GM23248 (cell line): Measurements from ENCODE around the gene PPP1R12B. TPM values are rescaled to one million over a fixed set of nuclear protein-coding genes. Genes with fewer than 3 reads are reported as not detected.

Experiments
- DNase-seq: peaks from one replicate; pipeline ENCODE4 v3.0.0-alpha.2; 2015
- H2AFZ ChIP-seq: fragments of 200-600 bp; sonication (generic); 2 replicates; pipeline ENCODE4 v1.6.1; 2016; ENCODE audit warnings: antibody characterized with exemption
- H3F3A ChIP-seq: fragments of 200-600 bp; sonication (generic); 2 replicates; pipeline ENCODE4 v1.6.1; 2016; ENCODE audit warnings: mild to moderate bottlenecking, antibody characterized with exemption, mixed run types; ENCODE audit not compliant: insufficient read depth
- H3K27ac ChIP-seq: fragments of 200-600 bp; sonication (generic); 2 replicates; pipeline ENCODE4 v1.5.1; 2016; ENCODE audit warnings: mild to moderate bottlenecking
- H3K27me3 ChIP-seq: fragments of 200-600 bp; sonication (generic); replicated peaks from 2 replicates; pipeline ENCODE4 v1.6.1; 2016; ENCODE audit warnings: mild to moderate bottlenecking; ENCODE audit not compliant: insufficient read depth
- H3K36me3 ChIP-seq: fragments of 200-600 bp; sonication (generic); 2 replicates; pipeline ENCODE4 v1.6.1; 2016; ENCODE audit warnings: low read depth, mild to moderate bottlenecking
- H3K4me1 ChIP-seq: fragments of 200-600 bp; sonication (generic); 2 replicates; pipeline ENCODE4 v1.6.1; 2016; ENCODE audit warnings: mild to moderate bottlenecking; ENCODE audit not compliant: insufficient read depth
- H3K4me2 ChIP-seq: fragments of 200-600 bp; sonication (generic); one replicate; pipeline ENCODE4 v1.6.1; 2016; ENCODE audit warnings: mild to moderate bottlenecking; ENCODE audit not compliant: unreplicated experiment
- H3K4me3 ChIP-seq: fragments of 200-600 bp; sonication (generic); 2 replicates; pipeline ENCODE4 v1.5.1; 2016; ENCODE audit warnings: mild to moderate bottlenecking
- H3K79me2 ChIP-seq: fragments of 200-600 bp; sonication (generic); 2 replicates; pipeline ENCODE4 v1.6.1; 2016; ENCODE audit warnings: mild to moderate bottlenecking; ENCODE audit not compliant: insufficient read depth
- H3K9ac ChIP-seq: fragments of 200-600 bp; sonication (generic); 2 replicates; pipeline ENCODE4 v1.6.1; 2016; ENCODE audit warnings: mild to moderate bottlenecking
- H3K9me2 ChIP-seq: fragments of 200-600 bp; sonication (generic); 2 replicates; pipeline ENCODE4 v1.6.1; 2016; ENCODE audit warnings: mixed run types, mild to moderate bottlenecking, moderate library complexity; ENCODE audit not compliant: insufficient read depth
- H3K9me3 ChIP-seq: fragments of 200-600 bp; sonication (generic); one replicate; pipeline ENCODE4 v1.6.1; 2017; ENCODE audit warnings: low read depth
- H4K20me1 ChIP-seq: fragments of 200-600 bp; sonication (generic); 2 replicates; pipeline ENCODE4 v1.6.0; 2016; ENCODE audit not compliant: insufficient read depth
- EZH2 ChIP-seq: fragments of 200-600 bp; sonication (generic); IDR thresholded peaks from 2 replicates; pipeline ENCODE4 v1.6.1; 2018; ENCODE audit warnings: antibody characterized with exemption, mild to moderate bottlenecking; ENCODE audit not compliant: insufficient read depth, poor library complexity, severe bottlenecking
- EZH2phosphoT487 ChIP-seq: fragments of 200-600 bp; sonication (generic); IDR thresholded peaks from 2 replicates; pipeline ENCODE4 v1.6.1; 2018; ENCODE audit warnings: antibody characterized with exemption, moderate library complexity, mild to moderate bottlenecking, low read depth; ENCODE audit not compliant: insufficient read depth
- WGBS, 2 experiments: methylation state at CpG; one replicate each; pipeline ENCODE4 v1.1.6; 2015 to 2017; ENCODE audit warnings: low lambda C conversion rate in 2 of 2, low coverage in 1 of 2; ENCODE audit errors: missing lambda C conversion rate in 2 of 2; 5-methylcytosine and 5-hydroxymethylcytosine counted together
- in situ Hi-C: fragments of 300-500 bp; cut with MboI; formaldehyde crosslinking; loops from 2 replicates; pipeline ENCODE4 v1.15.0; 2020
- polyA plus RNA-seq: library from polyadenylated mRNA; unstranded; fragments of >200 nt; fragmentation: Nextera tagmentation; extraction: Ambion mirVana; gene quantifications from 2 replicates; pipeline ENCODE4 v1.2.1, GENCODE V29; 2016
- total RNA-seq: library from RNA; depleted of rRNA; stranded (reverse); fragments of >200 nt; shearing (Covaris generic); gene quantifications from 2 replicates; pipeline ENCODE4 v1.2.3, GENCODE V29; 2014

The PPP1R12B gene
- total and polyA plus RNA-seq, 2 experiments from 2014 or later: 3.6 to 14.6 TPM

- Histone ChIP-seq H3K27me3 (peaks cover 25% of the 10 kb centered on the region), H3K4me1 (no peaks in the 10 kb centered on the region), H3K79me2 (no peaks in the 10 kb centered on the region), H3K9ac (no peak overlapping the region), H3K27ac (no peak overlapping the region), H2AFZ (no peak overlapping the region), H3K9me3 (no peaks in the 10 kb centered on the region), H3K9me2 (no peaks in the 10 kb centered on the region), H3K36me3 (no peaks in the 10 kb centered on the region), H3K4me3 (no peak overlapping the region), H4K20me1 (no peaks in the 10 kb centered on the region), H3F3A (no peaks in the 10 kb centered on the region), H3K4me2 (no peak overlapping the region)
- no peak for DNase-seq
- no peak for TF ChIP-seq EZH2phosphoT487
- no peak for TF ChIP-seq EZH2
- in situ Hi-C loops: no loop called here
- 47 to 49% methylated on average over 9 of the region's 9 CpGs for WGBS, 2 experiments
These were observed 41.8 kb upstream of the PPP1R12B start for GRCh38 chr1:202306535-202307345.

GRCh38 chr1:202310071-202310725 lies 38.3 kb upstream of the PPP1R12B start:
- no peak overlapping the region for H3K4me3 ChIP-seq
- in situ Hi-C loops: loop anchor here (5.0 kb wide), 1 partner anchor 123 kb away; no protein-coding TSS in a partner anchor
- H3K4me1 ChIP-seq: no peaks in the 10 kb centered on the region
- H3F3A ChIP-seq: no peaks in the 10 kb centered on the region
- H3K27ac ChIP-seq: no peak overlapping the region
- H4K20me1 ChIP-seq: no peaks in the 10 kb centered on the region
- TF ChIP-seq EZH2 (no peak), EZH2phosphoT487 (no peak)
- H3K9me2 ChIP-seq: no peaks in the 10 kb centered on the region
- no peaks in the 10 kb centered on the region for H3K9me3 ChIP-seq
- no peaks in the 10 kb centered on the region for H3K79me2 ChIP-seq
- no peak overlapping the region for H2AFZ ChIP-seq
- H3K36me3 ChIP-seq: no peaks in the 10 kb centered on the region
- H3K9ac ChIP-seq: no peak overlapping the region
- H3K27me3 ChIP-seq: peaks cover 39% of the 10 kb centered on the region
- no peak for DNase-seq
- no peak overlapping the region for H3K4me2 ChIP-seq

GRCh38 chr1:202310746-202311145 lies 37.8 kb upstream of the PPP1R12B start:
- no peaks in the 10 kb centered on the region for H3K9me2 ChIP-seq
- H4K20me1 ChIP-seq: no peaks in the 10 kb centered on the region
- H3K27me3 ChIP-seq: peaks cover 39% of the 10 kb centered on the region
- H3K9ac ChIP-seq: no peak overlapping the region
- WGBS, 2 experiments: 66 to 71% methylated on average over 3 of the region's 3 CpGs
- H3K4me3 ChIP-seq: no peak overlapping the region
- TF ChIP-seq EZH2phosphoT487: no peak
- no peak for TF ChIP-seq EZH2
- no peaks in the 10 kb centered on the region for H3K4me1 ChIP-seq
- H3K79me2 ChIP-seq: no peaks in the 10 kb centered on the region
- H2AFZ ChIP-seq: no peak overlapping the region
- no peaks in the 10 kb centered on the region for H3K36me3 ChIP-seq
- in situ Hi-C loops: loop anchor here (5.0 kb wide), 1 partner anchor 123 kb away; no protein-coding TSS in a partner anchor
- H3K27ac ChIP-seq: no peak overlapping the region
- H3K4me2 ChIP-seq: no peak overlapping the region
- DNase-seq: no peak
- no peaks in the 10 kb centered on the region for H3F3A ChIP-seq
- H3K9me3 ChIP-seq: no peaks in the 10 kb centered on the region

- Histone ChIP-seq H3K79me2 (no peaks in the 10 kb centered on the region), H3K36me3 (no peaks in the 10 kb centered on the region), H3K27me3 (peaks cover 39% of the 10 kb centered on the region), H3K9ac (no peak overlapping the region), H3K4me1 (no peaks in the 10 kb centered on the region), H2AFZ (no peak overlapping the region), H3K4me3 (no peak overlapping the region), H3K4me2 (no peak overlapping the region), H3K9me2 (no peaks in the 10 kb centered on the region), H4K20me1 (no peaks in the 10 kb centered on the region), H3K27ac (no peak overlapping the region), H3K9me3 (no peaks in the 10 kb centered on the region), H3F3A (no peaks in the 10 kb centered on the region)
- DNase-seq: no peak
- in situ Hi-C loops: loop anchor here (5.0 kb wide), 1 partner anchor 125 kb away; no protein-coding TSS in a partner anchor
- TF ChIP-seq EZH2phosphoT487 (no peak), EZH2 (no peak)
- WGBS, 2 experiments: 28 to 30% methylated on average over 14 of the region's 14 CpGs
These were observed 36.4 kb upstream of the PPP1R12B start for GRCh38 chr1:202311875-202312635.
